Neuron (in vitro differentiated cells): ENCODE results near the gene ADGRA1.
"Not testable (repeated sequence)": the region's sequence is repeated elsewhere in the genome, so short reads cannot be mapped to it uniquely, and the experiment has no call there.

Experiments used
- H2AFZ ChIP-seq: one replicate; pipeline ENCODE4 v1.6.1; 2013; ENCODE audit warnings: low read depth, mild to moderate bottlenecking, inconsistent platforms, low read length, moderate library complexity
- H3K27me3 ChIP-seq: one replicate; pipeline ENCODE4 v1.6.1; 2013; ENCODE audit warnings: low read length; ENCODE audit not compliant: insufficient read depth
- H3K36me3 ChIP-seq: one replicate; pipeline ENCODE4 v1.6.1; 2013; ENCODE audit warnings: low read length; ENCODE audit not compliant: insufficient read depth
- H3K4me1 ChIP-seq: one replicate; pipeline ENCODE4 v1.6.1; 2013; ENCODE audit warnings: low read length; ENCODE audit not compliant: insufficient read depth
- H3K4me3 ChIP-seq: 2 replicates; pipeline ENCODE4 v1.5.1; 2013; ENCODE audit warnings: mild to moderate bottlenecking, low read length, moderate library complexity
- H3K9me3 ChIP-seq: one replicate; pipeline ENCODE4 v1.6.1; 2013; ENCODE audit warnings: low read length

The ADGRA1 gene

DNA sequence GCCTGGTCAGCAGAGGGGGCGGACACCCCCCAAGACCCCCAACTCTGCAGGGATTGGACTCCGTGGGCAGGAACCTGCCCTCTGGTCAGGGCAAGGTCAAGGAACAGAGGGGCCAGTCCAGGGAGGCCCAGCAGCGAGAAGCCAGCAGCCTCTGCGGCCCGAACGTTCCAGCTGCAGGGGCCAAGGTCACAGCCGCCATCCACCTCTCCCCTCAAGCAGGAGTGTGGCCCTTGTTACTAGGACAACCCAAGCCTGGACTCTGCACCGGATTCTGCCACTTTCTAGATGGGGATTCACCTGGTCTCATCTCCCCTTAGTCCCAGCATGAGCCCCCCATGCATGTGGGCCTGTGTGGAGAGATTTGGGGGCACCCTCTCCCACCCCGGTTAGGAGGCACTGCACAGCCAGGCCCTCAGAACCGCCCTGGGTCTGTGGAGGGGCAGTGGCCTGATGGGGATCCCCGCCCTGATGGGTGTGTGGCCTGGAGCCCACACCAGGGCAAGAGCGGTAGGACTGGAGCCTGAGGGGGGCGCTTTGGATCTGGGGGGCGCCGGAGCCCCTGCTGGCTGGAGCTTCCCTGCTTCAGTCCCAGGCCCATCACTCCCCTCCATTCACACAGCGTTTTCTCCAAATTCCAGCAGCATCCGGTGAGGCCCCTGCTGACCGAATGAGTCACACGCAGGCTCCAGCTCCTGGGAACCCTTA, 18.1 kb downstream of the ADGRA1 start:
- H3K36me3 ChIP-seq, result no peaks in the 10 kb centered on the region
- H3K9me3 ChIP-seq, result peaks cover 24% of the 10 kb centered on the region
- H2AFZ ChIP-seq, result no peak overlapping the region
- H3K4me1 ChIP-seq, result peaks cover 20% of the 10 kb centered on the region
- H3K27me3 ChIP-seq, result peaks cover 8% of the 10 kb centered on the region
- no peak overlapping the region for H3K4me3 ChIP-seq

DNA sequence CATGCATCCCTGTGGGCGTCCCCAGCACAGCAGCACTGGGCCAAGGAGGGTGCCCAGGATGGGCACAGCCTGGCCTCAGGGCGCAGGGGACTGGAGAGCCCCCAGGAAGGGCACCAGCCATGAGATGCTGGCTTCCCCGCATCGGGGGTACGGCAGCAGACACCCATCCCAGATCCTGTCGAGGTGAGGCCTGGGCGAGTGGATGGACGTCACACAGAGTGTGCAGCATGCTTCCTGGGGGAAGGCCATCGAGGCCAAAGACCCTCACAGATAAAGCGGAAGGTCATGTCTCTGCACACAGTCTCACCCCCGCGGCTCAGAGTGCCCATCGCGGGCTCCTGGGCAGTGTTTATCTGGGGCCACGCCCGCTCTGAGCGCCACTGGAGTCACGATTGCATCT, 18.8 kb downstream of the ADGRA1 start:
- peaks cover 15% of the 10 kb centered on the region for H3K4me1 ChIP-seq
- peaks cover 24% of the 10 kb centered on the region for H3K9me3 ChIP-seq
- no peak overlapping the region for H3K4me3 ChIP-seq
- no peaks in the 10 kb centered on the region for H3K36me3 ChIP-seq
- H2AFZ ChIP-seq, result no peak overlapping the region
- peaks cover 8% of the 10 kb centered on the region for H3K27me3 ChIP-seq

DNA sequence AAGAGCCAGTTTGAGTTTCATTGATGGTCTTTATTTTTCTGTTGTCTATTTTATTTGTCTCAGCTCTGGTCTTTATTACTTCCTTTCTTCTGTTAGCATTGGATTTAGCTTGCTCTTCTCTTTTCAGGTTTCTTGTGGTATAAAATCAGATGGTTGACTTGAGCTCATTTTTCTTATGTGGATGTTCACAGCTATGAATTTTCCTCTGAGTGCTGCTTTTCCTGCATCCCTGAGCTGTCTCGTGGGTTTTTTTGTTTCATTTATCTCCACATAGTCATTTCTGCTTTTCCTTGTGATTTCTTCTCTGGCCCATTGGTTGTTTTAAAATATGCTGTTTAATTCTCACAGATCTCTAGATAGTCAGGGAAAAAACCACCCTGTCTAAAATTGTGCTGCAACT, 19.7 kb downstream of the ADGRA1 start:
- peaks cover 7% of the 10 kb centered on the region for H3K4me1 ChIP-seq
- no peak overlapping the region for H2AFZ ChIP-seq
- H3K9me3 ChIP-seq, result peaks cover 26% of the 10 kb centered on the region
- H3K36me3 ChIP-seq, result no peaks in the 10 kb centered on the region
- H3K27me3 ChIP-seq, result peaks cover 3% of the 10 kb centered on the region
- H3K4me3 ChIP-seq, result no peak overlapping the region

DNA sequence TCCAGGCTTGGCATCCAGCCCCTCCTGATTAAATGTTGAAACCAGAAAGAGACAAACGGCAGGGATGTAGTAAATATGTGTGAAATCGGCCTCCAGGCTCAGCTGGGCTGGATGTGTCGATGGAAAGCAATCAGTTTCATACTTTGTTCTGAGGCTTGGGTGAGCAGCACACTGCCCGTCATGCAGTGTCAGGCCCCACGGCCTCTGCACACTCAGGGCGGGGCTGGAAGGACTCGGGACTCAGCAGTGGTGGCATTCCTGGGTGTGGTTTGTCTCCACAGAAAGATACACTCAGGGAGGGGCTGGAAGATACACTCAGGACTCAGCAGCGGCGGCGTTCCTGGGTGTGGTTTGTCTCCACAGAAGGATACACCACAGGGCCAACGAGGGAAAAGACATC, 22.0 kb downstream of the ADGRA1 start:
- no peaks in the 10 kb centered on the region for H3K27me3 ChIP-seq
- no peaks in the 10 kb centered on the region for H3K36me3 ChIP-seq
- H2AFZ ChIP-seq, result no peak overlapping the region
- peaks cover 38% of the 10 kb centered on the region for H3K9me3 ChIP-seq
- no peaks in the 10 kb centered on the region for H3K4me1 ChIP-seq
- no peak overlapping the region for H3K4me3 ChIP-seq

DNA sequence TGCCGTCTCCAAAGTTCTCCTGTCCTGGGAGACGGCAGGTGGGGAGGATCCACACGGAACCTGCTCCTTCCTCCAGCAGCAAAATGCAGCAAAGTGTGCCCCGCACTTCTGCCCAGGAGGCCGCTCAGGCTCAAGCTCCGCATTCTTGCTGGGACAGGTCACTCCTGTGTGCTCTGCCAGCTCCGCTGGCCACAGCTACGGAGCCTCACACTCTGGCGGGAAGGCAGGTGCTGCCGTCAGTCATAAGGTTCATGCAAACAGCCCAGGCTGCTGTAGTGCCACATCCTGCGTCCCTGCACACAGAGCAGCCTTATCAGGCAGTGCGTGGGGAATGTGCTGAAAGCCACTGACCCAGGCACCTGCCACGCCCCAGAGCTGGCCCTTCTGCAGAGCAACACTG, 22.4 kb downstream of the ADGRA1 start:
- H3K27me3 ChIP-seq, result no peaks in the 10 kb centered on the region
- peaks cover 38% of the 10 kb centered on the region for H3K9me3 ChIP-seq
- H2AFZ ChIP-seq, result no peak overlapping the region
- H3K4me1 ChIP-seq, result no peaks in the 10 kb centered on the region
- no peaks in the 10 kb centered on the region for H3K36me3 ChIP-seq
- H3K4me3 ChIP-seq, result no peak overlapping the region

DNA sequence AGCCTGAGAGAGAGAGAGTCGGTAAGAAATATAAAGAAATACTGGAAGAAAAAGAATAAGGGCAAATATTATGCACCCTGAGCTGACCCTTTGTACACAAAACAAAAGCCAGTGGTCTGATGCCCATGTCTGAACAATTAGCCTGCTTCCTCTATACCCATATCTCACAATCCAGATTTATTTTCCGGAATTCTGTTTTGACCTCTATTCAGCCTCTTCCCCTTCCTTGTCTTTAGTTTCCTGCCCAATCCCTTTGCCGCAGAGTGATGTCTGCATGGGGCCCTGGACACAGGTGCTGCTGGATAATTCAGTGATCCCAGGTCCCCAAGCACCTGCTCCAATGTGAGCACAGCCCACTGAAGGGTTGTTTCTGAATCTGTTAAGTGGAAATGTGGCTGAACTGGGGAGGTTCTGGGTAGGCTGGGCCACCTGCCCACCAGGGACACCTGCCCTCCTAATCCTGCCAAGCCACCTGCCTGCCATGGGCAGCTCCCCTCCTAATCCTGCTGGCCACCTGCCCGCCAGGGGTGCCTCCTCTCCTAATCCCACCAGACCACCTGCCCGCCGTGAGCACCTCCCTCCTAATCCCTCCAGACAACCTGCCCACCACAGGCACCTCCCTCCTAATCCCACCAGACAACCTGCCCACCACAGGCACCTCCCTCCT, 23.0 kb downstream of the ADGRA1 start:
- peaks cover 38% of the 10 kb centered on the region for H3K9me3 ChIP-seq
- no peaks in the 10 kb centered on the region for H3K36me3 ChIP-seq
- no peaks in the 10 kb centered on the region for H3K27me3 ChIP-seq
- no peaks in the 10 kb centered on the region for H3K4me1 ChIP-seq
- no peak overlapping the region for H2AFZ ChIP-seq
- H3K4me3 ChIP-seq, result no peak overlapping the region

DNA sequence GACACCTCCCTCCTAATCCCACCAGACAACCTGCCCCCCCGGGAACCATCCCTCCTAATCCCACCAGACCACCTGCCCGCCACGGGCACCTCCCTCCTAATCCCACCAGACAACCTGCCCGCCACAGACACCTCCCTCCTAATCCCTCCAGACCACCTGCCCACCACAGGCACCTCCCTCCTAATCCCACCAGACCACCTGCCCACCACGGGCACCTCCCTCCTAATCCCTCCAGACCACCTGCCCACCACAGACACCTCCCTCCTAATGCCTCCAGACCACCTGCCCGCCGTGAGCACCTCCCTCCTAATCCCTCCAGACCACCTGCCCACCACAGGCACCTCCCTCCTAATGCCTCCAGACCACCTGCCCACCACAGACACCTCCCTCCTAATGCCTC, 23.9 kb downstream of the ADGRA1 start:
- H3K4me1 ChIP-seq, H3K36me3 ChIP-seq, H3K4me3 ChIP-seq, H2AFZ ChIP-seq, H3K27me3 ChIP-seq: not testable (repeated sequence)
- peaks cover 34% of the 10 kb centered on the region for H3K9me3 ChIP-seq

DNA sequence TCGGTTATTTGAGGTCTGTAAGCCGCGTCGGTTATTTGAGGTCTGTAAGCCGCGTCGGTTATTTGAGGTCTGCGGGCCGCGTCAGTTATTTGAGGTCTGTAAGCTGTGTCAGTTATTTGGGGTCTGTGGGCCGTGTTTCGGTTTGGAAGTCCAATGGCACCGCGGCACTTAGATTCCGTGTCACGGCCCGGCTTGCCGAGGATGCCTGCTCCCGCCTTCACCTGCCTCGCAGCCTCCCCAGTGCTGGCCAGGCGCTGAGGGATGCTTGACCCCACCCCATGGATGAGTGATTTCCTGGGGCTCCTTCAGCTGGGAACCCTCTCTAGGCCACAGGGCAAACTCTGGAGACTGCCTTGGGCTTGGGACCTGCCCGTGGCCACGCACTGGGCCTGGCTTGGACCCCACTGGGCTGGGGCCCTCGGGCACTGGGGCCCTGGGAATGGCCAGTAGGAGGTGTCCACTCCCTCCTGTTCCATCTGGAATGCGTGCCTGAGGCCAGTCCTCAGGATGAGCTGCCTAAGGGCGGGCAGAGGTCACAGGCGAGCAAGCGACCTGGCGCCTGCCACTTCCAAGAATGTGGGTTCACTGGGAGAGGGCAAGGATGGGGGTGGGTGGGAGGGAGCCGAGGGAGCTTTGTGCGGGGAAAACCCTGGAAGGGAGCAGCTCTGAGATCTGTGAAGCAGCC, 25.6 kb downstream of the ADGRA1 start:
- Histone ChIP-seq H3K4me3 (no peak overlapping the region), H3K27me3 (no peaks in the 10 kb centered on the region), H3K36me3 (no peaks in the 10 kb centered on the region), H2AFZ (no peak overlapping the region), H3K4me1 (no peaks in the 10 kb centered on the region), H3K9me3 (peaks cover 26% of the 10 kb centered on the region)

DNA sequence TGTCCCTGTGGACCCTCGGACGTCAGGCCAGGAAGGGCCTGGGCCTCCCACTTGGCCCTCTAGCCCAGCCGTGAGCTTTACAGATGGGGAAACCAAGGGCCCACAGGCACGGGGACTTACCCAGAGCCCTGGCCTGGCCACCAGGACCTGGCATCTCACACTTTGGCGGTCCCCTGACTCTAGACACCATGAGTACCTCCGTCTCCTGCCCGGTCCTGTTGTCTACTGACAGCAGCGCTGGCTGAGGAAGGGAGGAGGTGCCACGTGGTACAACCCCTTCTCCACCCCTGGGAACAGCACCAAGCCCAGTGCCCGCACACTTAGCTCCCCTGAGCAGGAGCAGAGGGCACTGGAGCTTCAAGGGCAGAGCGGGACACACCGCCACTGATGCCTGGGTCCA, 26.1 kb downstream of the ADGRA1 start:
- Histone ChIP-seq H2AFZ (no peak overlapping the region), H3K9me3 (peaks cover 26% of the 10 kb centered on the region), H3K27me3 (no peaks in the 10 kb centered on the region), H3K4me3 (no peak overlapping the region), H3K36me3 (no peaks in the 10 kb centered on the region), H3K4me1 (no peaks in the 10 kb centered on the region)

DNA sequence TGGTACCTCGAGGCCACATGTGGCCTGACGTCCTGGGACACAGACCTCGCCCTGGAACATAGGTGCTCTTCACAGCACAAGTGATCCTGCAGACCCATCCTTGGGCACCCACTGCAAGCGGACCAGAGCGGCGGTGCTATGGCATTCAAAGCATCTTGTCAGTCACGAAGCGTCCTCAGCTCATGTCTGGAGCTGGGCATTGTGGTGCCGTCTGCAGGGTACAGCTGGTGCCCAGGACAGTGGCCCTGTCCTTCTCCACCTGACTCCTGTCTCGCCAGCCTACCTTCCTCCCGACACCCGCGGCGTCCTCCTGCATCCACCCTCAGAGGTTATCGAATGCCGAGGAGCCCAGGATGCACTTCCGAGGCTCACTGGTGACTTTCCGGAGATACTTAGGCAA, 26.5 kb downstream of the ADGRA1 start:
- Histone ChIP-seq H3K4me1 (no peaks in the 10 kb centered on the region), H3K27me3 (no peaks in the 10 kb centered on the region), H3K4me3 (no peak overlapping the region), H3K36me3 (no peaks in the 10 kb centered on the region), H2AFZ (no peak overlapping the region), H3K9me3 (peaks cover 28% of the 10 kb centered on the region)

DNA sequence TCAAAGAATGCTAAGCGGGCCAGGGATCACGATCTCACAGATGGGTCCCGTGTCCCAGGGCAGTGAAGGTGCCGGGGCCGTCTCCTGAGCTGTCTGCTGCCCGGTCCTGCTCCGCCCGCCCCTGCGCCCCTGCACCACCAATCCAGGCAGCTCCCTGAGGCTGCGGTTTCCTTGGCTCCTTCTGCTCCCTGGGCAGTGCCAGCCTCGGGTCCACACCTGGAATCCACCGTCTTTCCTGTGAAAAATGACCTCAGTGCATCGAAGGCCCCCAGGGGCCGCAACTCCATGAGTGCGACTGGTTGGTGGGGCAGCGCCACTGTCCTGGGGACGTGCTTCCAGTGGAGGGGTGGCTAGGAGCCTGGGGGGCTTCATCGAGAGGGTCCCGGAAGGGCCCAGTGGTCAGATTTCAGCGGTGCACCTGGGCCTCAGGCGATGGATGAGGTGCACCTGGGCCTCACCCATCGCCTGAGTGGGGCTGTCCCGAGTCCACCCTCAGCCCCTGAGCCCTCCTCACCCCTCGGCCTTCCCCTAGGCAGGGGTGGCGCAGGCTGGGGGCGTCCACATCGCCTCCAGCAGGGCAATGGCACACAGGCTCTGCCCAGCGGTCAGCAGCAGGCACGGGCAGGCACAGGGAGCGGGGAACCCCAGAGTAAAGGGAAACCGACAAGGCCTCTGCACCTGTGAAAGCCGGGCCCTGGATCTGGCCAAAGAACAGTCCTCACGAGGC, 27.2 kb downstream of the ADGRA1 start:
- Histone ChIP-seq H3K4me3 (no peak overlapping the region), H3K36me3 (no peaks in the 10 kb centered on the region), H3K9me3 (peaks cover 25% of the 10 kb centered on the region), H3K4me1 (no peaks in the 10 kb centered on the region), H3K27me3 (no peaks in the 10 kb centered on the region), H2AFZ (no peak overlapping the region)

DNA sequence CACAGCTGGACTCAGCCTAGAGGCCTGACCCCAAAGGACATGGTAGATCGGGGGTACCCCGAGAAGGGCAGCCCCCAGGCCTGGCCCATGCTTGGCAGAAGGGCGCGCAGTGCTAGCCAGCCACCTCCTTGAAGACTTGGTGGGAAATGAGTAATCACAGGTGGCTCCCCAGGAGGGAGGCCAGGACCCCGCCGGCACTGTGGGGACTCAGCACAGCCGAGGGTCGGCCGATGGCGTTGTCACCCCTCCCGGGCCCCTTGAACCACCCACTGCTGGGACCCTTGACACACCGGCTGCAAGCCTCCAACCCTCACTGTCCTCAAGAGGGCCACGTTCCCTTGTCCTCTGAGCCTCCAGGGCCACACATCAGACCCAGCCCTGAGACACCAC, 27.7 kb downstream of the ADGRA1 start:
- Histone ChIP-seq H3K36me3 (no peaks in the 10 kb centered on the region), H3K4me3 (no peak overlapping the region), H2AFZ (no peak overlapping the region), H3K9me3 (peaks cover 20% of the 10 kb centered on the region), H3K27me3 (no peaks in the 10 kb centered on the region), H3K4me1 (no peaks in the 10 kb centered on the region)

DNA sequence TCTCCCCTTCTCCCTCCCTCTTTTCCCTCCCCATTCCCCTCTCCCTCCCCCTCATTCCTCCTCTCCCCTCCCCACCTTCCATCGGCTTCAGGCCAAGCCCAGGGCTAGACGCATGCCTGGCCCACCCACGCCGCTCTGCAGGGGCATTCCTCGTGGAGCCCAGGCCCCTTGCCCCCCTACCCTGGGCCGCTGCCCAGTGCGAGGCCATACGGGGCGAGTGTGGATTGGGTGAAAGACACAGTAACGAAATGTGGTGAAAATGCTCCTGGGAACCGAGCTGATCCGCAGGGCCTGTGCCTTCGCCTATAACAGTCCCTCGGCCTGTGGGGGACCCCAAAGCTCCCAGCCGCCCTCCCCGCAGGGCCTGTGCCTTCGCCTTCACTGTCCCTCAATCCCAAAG, 28.3 kb downstream of the ADGRA1 start:
- Histone ChIP-seq H3K4me3 (no peak overlapping the region), H3K27me3 (no peaks in the 10 kb centered on the region), H3K36me3 (no peaks in the 10 kb centered on the region), H2AFZ (no peak overlapping the region), H3K4me1 (no peaks in the 10 kb centered on the region), H3K9me3 (peaks cover 20% of the 10 kb centered on the region)
